ENCODE results near the gene GGT6.

- TF ChIP-seq CTCF (IDR thresholded peaks at IDR 0.05) (no peak), POLR2A (IDR thresholded peaks at IDR 0.05) (no peak)
Measured at GRCh38 chr17:4514779-4515178, 45.6 kb downstream of the GGT6 start.
